A204.1 (cell line): ENCODE data around the gene CLNK.
"Not testable (repeated sequence)": the region's sequence is repeated elsewhere in the genome, so short reads cannot be mapped to it uniquely, and the experiment has no call there.

Experiments
- FAIRE-seq: peaks from 2 replicates; lab custom pipeline; 2012; peaks lifted over from hg19 to GRCh38; lab: Jason Lieb, UNC

CLNK gene

DNA sequence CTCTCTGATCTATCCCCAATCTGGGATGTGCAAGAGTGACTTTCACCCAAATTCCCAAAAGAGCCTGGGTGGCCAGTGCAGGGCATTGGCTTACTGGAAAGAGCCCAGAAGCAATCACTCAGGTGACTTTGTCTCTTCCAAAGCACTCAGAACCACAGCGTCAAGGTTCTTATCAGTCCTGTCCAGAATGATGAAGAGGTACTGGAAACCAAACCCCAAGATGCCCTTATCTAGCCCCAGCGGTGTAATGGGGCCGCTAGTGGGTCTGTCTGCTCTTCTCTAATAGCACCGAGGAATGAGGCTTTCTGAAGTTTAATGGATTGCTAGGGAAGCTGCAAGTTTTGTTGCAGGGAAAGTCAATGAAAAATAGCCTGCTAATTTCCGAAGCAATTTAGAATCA, 21.6 kb downstream of the CLNK start:
- FAIRE-seq = no peak

DNA sequence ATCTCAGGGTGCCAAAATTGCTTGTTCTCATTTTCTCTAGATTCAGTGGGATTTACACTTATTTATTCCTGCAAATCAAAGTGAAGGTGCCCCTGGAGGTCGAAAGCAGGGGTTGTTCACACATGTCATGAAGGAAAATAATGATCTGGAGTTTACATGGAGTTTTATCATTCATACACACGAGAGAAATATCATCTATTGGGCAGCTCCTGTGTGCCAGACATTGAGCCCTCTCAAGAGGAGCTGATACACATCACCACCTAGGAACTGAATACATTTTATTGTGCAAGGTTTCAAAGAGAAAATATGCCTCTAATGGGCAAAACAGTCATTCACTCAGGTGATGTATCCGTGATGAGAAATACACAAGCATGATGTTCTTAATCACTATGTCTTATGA, 23.5 kb downstream of the CLNK start:
- FAIRE-seq = no peak

DNA sequence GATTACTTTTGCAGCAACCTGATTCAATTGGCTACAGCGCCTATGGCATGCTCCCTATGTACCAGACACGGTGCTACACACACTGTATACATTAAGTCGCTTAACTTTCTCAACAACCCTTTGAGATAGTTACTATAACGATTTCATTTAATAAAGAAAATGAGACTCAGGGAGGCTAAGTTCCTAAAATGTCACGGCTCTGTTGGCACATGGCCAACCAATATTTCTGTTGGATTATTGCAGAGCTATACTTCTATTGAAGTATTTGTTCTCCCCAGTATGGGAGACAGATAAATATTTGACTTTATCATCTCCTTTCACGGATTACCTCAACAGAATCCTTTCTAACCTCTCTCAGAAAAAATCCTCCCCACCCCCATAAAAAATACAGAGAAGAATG, 25.3 kb downstream of the CLNK start:
- no peak for FAIRE-seq

DNA sequence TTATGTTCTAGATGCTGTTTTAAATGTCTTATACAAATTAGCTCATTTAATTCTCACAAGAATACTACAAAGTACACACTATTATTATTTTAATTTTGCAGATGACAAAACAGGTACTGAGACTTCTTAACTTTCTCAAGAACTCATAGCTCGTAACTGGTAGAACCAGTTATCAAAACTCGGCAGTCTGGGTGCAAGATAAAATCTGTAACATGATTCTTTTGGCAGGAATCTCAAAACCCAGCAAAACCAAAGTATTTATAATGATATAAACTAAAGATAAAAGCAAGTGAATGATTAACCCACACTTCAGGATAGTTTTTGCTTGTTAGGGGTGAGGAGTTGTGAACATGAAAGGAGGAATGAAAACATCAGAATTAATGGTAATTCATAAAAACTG, 27.6 kb downstream of the CLNK start:
- FAIRE-seq = no peak

DNA sequence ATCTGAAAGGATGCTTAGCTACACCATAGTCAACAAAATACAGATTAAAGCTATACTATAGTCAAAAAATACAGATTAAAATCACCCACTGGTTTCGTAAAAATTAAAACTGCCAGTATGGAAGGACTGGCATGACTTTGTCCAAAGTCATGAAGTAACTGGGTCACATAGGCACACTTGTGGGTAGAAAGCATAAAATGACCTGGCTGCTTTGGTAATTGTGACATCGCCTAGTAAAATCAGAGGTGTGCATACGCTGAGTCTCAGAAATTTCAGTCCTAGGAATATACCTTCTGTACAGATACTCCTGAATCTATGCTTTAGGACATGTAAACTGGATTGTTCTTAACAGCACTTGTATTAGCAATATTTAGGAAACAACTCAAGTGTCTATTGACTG, 28.1 kb downstream of the CLNK start:
- FAIRE-seq = no peak

DNA sequence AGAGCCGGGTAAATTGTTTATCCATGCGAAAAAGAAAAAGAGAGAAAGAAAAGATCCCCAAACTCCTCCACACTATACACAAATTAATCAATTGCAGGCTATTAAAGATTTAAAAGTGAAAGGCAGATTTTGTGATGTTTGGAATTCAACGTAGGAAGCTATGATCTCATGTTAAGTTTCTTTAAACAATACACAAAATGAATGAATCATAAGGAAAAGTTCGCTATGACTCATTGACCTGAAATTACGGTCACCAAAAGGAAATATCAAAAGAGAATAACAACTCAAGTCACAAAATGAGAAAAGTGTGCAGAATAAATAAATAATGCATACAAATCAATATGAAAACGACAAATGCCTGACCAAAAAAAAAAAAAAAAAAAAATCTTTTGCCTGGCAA, 28.6 kb downstream of the CLNK start:
- no peak for FAIRE-seq

DNA sequence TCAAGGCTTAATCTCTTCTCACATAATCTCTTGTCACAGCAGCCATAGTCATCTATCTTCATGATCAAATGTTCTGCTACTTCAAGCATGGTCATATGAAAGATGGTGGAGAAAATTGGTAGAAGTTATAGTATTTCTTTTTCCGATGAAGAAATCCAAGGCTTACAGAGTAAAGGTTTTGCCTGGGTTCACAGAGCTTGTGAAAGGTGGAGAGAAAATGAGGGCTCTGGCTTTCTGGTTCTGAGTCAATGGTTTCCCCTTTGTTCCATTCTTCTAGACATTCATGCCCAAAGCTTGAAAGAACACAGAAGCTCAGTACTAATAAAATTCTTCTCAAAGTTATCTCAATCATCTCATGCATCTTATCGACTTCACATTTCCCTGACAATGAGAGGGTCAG, 36.1 kb downstream of the CLNK start:
- FAIRE-seq = no peak

DNA sequence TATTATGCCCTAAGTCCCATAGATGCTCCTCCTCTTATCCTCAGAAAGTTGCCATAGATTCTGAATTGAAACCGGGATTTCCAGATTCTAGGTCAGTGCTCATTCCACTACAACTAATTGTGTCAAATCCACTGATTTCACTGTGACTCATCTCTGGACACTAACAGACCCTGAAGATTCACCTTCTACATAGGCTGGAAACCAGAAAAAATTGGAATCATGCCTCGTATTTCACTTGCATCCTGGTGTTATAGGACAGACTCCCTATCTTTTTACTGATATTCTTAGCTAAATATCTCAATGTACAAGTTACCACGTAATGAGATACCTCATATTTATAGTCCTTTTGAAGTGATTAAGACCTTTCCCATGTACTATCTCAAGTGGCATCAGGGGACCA, 36.7 kb downstream of the CLNK start:
- no peak for FAIRE-seq

DNA sequence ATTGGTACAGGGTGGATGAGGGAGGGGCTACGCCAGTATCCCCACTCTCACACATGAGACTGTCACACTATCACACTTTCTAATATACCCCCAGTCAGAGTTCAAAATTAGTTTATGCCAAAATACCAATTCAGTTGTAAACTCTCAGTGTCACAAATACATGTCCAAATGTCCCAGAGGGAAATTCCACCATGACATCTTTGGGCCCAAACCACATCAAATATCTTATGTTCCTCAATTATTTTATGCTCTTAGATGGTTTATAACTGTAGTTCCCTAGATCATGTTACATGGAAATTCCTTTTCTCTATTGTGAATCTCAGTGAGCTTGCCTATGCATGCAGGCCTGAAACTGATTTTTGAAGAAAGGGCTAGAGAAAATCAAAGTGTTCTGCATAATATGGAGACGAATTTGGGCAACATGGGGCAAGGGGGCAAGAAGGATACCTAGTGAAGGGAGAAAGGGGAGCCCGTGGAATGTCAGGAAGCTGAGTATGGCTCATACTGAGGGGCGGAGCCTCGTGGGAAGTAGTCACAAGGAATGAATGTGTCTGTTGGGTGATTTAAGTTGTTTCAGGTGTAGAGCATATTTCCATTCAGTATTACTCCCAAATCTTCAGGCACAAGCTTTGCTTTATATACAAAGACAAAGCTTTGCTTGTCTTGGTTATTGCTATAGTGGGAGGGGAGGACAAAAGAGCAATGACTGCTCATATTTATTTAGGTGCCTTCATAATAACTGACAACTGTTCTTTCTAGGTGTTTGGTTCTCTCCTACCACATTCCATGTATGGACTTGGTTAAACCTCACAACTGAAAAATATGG, 40.8 kb downstream of the CLNK start:
- no peak for FAIRE-seq

DNA sequence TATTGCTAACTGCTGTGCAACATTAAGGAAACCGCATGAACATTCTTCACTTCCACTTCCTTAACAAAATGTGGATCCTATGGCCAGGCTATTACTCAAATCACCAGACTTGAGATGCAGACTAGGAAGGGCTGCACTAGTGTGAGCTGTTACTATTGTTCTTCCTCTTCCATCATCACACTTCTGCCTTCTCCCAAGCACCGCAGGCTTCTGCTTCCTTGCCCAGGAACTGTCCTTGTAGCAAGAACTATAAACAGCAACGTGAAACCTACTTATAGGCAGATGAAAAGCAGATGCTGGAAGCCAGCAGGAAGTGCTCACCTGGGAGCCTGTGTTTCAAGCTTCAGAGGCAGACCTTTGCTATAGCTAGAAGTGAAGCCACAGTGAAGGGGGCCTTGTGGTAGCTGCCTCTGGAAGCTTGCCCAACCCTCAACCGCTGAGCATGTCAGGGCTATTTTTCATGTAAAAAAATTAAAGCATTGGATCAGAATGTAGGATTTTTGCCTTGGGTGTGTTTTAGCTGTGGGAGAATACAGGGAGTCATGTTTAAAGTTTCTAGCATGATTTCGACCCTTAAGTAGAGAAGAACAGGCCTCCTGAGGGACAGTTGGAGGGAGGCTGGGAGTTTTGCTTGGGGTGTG, 43.9 kb downstream of the CLNK start:
- no peak for FAIRE-seq

DNA sequence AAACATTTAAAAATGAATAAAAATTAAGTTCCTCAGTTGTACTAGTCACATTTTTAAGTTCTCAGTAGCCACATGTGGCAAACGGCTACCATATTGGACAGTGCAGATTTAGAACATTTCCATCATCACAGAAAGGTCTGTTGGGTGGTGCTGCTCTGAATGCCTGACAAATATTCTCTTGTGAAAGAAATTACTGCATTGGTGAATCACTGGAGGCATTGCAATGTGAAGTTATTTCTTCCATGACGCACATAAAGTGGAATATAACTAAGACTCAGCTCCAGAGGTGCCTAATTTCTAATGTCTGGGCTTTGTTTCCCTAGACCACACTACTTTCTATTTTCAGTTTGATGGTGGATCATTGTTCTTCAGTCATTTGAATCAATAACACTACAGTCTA, 44.9 kb downstream of the CLNK start:
- no peak for FAIRE-seq

DNA sequence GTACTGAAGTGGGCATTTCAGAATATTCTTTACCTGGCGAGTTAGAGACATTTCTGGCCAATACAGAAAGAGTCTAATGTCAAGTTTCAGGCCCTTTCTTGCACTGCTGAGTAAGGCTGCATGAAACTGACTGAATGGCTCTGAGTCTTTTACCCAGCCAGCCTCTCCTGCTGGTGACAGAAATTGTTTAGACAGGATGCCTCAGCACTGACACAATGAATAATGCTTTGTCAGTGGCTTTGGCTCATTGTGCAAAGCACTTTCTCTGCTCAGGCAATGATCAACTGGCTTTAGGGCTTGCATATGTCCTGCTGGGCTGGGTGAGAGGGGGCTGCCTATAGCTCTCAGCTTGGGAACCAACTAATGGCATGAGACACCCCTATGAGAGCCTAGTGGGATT, 45.5 kb downstream of the CLNK start:
- no peak for FAIRE-seq

DNA sequence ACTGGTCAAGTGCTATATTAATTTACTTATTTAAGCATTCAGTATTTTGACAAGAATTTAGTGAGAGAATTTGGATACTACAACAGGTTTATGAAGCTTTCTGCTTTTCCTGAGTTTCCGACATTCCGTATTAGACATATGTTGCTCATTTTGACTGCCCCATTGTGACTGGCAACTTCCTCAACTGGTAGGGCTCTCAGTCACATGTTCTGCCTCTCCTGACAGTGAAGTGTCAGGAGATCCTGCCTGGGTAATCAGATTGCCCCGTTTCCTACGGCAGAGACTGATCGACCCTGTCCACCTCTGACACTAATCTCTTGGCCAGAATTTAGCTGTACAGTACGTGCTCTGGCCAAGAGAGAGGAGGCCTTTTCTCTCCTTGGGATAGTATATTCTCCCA, 49.5 kb downstream of the CLNK start:
- no peak for FAIRE-seq

DNA sequence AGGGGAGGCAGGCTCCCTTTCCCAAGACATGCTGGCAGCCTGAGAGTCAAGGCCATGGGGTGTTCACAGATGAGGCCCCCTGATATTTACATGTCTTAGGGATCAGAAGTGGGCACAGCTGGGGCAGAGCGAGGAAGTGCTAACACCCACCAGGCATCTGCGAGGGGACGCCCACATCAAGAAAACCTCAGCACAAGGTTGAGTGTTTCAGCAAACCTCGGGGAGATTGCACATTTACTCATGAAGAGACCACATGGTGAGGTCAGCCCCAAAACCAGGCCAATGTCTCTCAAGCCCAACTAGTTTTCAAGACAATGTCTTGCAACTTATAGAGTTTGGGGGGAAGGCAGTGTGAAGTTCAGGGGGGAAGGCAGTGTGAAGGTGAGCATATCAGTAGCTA, 55.2 kb downstream of the CLNK start:
- no peak for FAIRE-seq

DNA sequence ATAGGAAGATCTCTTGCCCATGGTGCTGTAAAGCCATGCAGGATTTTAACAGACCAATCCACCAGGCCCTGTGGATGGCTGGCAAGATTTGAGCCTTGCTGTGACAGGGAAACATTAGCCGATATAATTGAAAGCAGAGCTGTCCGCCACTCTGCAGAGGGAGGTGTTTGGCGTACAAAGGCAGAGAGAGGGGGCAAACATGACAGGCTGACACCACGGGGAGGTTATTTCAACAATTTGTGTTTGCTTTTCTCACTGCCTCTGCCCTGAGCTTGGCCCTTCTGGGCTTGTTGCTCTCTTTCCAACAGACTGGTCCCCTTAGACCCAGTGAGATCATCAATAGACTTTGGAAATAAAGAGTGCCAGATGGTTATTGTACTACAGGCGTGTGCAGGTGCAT, 59.4 kb downstream of the CLNK start:
- no peak for FAIRE-seq

DNA sequence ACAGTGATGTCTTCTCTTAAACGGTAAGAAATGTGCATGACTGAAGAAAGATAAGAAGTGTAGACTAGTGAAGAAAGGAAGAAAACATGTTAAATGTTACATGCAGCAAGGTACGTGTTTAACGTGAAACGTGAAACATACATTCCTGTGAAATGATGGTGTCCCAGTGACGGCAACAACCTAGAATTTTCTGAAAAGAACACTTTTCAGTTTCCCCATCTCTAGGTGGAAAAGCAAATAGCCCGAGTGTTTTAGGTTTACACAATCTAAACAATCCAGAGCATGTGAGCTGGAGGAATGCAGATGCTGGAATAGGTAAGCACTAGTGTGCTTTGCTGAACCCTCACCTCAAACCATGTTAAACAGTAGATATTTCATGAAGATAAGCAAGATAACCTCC, 60.7 kb downstream of the CLNK start:
- FAIRE-seq = no peak

DNA sequence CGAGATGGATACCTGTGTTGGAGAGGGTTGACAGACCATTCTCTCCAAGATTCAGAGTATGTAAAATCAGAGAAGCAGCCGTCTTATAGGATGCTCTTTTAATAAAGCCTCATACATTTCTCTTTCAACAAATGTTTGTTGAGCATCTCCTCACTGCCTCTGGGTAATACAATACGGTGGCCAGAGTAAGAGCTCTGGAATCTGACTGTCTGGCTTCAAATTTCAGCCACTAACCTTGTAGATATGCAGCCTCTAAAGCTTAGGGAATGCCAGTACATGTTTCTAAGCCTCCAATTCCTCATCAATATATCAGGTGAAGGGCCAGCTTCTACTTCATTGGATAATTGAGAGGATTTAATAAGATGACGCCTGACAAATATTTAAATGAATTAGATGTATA, 61.3 kb downstream of the CLNK start:
- no peak for FAIRE-seq

DNA sequence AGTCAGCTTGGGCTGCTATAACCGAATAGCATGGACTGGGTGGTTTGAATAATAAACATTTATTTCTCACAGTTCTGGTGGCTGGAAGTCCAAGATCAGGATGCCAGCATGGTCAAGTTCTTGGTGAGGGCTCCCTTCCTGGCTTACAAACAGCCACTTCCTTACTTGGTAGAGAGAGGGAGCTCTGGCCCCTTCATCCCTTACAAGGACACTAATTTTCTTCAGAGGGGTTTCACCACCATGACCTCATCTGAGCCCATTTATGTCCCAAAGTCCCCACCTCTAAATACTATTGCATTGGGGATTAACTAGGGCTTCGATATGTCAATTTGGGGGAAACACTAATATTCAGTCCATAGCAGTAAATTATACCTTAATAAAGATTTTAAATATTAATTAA, 61.8 kb downstream of the CLNK start:
- FAIRE-seq = no peak

DNA sequence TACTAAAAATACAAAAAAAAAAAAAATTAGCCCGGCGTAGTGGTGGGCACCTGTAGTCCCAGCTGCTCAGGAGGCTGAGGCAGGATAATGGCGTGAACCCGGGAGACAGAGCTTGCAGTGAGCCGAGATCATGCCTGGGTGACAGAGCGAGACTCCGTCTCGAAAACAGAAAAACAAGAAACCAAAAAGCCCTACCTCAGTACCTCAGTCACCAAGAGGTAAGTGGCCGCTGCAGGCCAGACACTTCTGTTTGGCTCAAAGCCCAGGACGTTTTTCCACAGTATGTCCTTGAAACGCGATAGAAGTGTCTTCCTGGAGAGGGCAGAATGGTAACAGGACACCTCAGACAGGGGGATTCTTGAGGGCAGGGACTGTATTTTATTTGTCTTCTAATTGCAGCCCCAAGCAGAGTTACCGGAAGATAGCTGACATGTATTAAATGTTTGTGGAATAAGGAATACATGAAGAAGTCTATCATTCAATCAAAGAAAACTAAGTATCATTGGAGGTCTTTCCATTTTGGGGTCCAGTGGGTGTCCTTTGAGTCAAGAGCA, 63.6 kb downstream of the CLNK start:
- FAIRE-seq = no peak

DNA sequence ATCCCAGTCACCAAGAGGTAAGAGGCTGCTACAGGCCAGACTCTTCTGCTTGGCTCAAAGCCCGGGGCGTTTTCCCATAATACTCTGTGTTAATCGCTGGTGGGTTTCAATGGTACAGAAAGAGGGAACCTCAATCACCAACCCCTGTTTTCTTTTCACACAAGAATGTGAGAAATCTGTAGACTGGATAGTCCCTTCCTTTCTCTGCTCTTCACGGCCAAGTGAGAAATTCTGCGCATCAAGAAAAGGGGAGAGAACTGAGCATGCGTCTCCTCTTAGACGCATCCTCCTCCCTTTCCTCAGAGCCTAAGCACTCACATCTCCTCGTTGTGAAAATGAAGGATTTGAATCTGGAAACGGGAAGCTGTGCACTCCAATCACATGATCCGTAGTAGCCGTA, 64.7 kb downstream of the CLNK start:
- FAIRE-seq = no peak

DNA sequence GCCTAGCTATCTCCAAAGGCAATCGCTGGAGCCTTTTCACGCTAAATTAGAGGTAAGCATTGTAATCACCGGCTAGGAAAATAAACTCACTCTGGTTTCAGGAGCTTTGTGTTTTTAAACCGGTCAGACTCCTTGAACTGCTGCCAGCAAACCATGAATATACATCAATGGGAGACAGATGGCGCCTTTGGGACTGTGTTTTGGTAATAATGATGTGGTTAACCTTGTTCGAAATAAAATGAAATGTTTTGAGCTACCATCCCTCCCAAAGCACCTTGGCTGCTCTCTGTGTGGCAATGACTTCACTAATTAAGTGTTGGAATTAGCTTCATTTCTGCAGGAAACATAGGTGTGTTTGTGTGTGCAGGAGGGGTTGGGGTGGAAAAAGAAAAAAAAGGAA, 65.3 kb downstream of the CLNK start:
- no peak for FAIRE-seq

DNA sequence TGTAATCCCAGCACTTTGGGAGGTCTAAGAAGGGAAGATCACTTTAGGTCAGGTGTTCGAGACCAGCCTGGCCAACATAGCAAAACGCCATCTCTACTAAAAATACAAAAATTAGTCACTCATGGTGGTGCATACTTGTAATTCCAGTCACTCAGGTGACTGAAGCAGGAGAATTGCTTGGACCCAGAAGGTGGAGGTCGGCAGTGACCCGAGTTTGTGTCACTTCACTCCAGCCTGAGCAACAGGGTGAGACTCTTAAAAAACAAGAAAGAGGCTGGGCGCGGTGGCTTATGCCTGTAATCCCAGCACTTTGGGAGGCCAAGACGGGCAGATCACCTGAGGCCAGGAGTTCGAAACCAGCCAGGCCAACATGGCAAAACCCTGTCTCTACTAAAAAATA, 69.6 kb downstream of the CLNK start:
- FAIRE-seq = not testable (repeated sequence)

DNA sequence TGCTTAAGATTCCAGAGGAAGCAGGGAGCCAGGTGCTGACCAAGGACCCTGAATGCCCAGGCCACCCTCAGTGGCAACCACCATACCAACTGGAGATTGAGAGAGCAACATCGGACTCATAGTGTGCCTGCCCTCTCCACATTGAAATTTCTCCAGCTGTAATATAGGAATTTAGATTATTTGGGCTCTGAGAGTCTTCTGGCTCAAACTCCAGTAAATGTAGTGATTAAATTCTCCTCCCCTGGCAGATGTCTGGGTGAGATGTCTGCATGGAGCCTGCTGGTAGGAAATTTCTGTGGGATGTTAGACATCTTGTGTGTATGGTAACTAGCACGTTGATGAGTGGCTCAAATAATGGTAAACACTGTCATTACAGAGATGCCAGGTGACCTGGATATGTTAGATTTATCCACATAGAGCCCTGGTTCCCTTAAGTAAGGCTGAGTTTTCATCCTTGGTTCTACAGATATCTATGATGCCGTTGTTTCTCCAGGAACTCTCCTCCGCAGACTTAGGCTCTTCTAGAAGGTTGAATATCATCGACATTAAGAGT, 70.6 kb downstream of the CLNK start:
- FAIRE-seq = no peak

DNA sequence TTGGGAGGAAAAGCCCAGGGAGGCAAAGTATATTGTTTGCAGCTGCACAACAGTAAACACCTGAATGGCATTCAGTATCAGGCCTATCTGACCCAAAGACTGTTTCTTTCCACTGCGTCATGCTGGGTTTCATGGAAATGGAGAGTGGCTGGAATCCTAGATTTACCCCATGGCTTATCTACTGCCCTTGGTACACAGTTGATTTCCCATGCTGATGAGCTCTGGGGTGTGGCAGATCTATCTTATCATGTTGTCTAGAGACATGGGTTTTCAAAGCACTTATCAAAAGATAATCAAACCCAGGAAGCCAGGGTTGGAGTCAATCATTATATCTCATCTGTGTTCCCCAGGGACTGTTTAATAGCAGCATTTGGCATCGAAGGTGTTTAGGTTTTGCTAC, 72.1 kb downstream of the CLNK start:
- FAIRE-seq = no peak
